NCI-H2029 treated with DMSO at 0.1 percent for 48 hours (cell line): ENCODE results near the gene TSPAN4.
A peak's percentile ranks its signal among the peaks of the same experiment; 100 is the strongest.

Source experiments
- DNase-seq: peaks from one replicate; lab custom pipeline; 2025; lab: John Stamatoyannopoulos, UW

The TSPAN4 gene

GRCh38 chr11:824292-824880 lies 18.3 kb upstream of the TSPAN4 start:
- DNase-seq: peak; percentile 66

- no peak for DNase-seq
These were observed 17.7 kb upstream of the TSPAN4 start for GRCh38 chr11:824942-825341.

DNA sequence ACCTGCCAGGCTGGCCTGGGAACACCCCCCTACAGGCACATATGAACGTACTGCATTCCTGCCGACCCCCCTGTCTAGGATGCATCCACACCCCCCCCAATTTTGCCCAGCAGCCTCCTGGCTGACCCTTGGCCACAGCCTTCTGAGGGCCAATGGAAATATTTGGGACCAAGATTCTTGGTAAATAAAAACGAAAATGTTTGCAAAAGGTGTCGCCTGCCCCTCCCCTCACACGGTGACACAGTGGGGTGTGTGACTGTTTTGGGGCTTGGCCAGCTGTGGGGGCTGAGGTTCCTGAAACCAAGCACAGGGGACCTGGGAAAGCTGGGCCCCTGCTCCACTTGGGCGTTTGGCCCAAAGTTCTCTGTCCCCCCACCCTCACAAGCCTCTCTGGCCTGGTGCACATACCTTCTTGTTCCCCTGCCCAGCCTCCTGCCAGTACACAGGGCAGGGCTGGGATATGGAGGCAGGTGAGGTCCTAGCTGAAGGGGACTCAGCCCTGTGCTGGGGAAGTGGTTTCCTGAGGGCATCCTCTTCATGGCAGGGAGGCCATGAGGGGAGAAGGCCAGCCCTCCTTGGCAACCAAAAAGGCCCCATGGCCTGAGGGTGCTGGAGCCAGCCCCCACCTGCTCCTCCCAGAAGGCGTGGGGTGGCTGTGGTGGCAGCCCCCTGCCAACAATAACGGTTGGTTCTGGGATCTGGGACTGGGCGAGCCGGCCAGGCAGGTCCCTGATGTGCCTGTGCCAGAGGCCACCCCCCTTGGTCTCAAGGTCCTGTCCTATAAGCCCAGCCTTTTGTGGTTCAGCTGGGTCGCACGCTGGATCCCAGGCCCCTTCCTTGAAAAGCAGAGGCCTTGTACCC lies 17.1 kb upstream of the TSPAN4 start:
- DNase-seq: no peak

GRCh38 chr11:826227-826621 lies 16.4 kb upstream of the TSPAN4 start:
- no peak for DNase-seq

DNA sequence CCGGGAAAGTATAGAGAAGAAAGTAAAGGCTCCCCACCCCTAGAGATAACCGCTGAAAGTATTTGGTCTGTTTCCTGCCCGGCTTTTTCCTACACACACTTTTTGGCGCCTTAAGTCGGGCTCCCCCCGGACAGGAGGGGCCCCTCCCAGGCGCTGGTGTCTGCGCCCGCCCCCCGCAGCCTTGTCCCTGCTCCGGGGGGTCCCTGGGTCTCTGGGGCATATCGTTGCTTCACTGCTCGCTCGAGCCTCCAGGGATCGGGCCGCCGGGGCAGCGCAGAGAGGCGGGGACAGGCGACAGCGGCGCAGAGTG lies 15.9 kb upstream of the TSPAN4 start:
- no peak for DNase-seq

GRCh38 chr11:827146-827896 lies 15.3 kb upstream of the TSPAN4 start:
- DNase-seq: no peak

- no peak for DNase-seq
These were observed 14.8 kb upstream of the TSPAN4 start, which contains the start of gene CRACR2B for GRCh38 chr11:827897-828192. TSS of gene CRACR2B (plus strand) at chr11:827919. CDS start at chr11:828608, 689 bp downstream.

GRCh38 chr11:828506-829175 lies 14.0 kb upstream of the TSPAN4 start:
- DNase-seq: no peak

DNA sequence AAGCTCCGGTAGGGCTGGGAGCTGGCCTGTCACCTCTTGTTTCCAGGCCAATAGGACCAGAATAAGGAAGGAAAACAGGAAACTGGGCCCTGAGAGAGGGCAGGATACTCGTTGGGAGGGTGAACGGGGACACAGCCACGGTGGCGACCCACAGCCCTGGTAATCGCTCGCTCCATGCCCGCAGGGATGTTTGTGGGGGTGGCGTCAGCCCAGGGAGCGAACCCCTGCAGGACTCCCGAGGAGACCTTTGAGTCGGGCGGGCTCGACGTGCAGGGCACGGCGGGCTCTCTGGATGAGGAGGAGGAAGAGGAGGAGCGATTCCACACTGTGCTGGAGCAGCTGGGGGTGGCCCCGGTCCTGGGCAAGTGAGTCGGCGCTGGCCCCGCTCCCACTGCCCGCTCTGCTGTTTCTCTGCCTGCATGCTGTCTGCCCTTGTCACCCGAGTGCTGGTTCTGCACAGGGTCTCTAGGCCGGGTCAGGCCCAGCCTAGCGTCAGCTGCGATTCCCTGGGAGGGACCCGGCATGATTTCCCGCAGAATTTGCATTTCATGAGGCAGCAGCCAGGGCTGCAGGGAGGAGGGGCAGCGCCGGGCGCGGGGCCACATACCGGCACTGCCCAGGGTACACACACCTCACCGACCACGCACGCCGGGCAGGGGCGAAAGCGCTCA lies 13.3 kb upstream of the TSPAN4 start:
- no peak for DNase-seq

DNA sequence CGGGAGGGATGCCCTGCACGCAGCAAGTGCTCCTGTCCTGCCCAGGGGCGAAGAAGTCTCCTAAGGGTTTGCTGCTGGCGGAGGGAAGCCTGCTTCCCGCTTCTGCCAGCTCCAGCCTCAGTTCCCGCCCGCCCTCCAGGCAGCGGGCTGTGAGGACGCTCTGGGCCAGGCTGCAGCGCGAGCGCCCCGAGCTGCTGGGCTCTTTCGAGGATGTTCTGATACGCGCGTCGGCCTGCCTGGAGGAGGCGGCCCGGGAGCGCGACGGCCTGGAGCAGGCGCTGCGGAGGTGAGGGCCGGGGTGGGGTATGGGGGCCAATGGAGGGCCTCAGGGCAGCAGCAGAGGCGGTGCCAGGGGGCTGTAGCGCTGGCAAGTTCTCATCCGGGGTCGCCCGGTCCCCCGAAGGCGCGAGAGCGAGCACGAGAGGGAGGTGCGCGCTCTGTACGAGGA lies 12.8 kb upstream of the TSPAN4 start:
- no peak for DNase-seq

DNA sequence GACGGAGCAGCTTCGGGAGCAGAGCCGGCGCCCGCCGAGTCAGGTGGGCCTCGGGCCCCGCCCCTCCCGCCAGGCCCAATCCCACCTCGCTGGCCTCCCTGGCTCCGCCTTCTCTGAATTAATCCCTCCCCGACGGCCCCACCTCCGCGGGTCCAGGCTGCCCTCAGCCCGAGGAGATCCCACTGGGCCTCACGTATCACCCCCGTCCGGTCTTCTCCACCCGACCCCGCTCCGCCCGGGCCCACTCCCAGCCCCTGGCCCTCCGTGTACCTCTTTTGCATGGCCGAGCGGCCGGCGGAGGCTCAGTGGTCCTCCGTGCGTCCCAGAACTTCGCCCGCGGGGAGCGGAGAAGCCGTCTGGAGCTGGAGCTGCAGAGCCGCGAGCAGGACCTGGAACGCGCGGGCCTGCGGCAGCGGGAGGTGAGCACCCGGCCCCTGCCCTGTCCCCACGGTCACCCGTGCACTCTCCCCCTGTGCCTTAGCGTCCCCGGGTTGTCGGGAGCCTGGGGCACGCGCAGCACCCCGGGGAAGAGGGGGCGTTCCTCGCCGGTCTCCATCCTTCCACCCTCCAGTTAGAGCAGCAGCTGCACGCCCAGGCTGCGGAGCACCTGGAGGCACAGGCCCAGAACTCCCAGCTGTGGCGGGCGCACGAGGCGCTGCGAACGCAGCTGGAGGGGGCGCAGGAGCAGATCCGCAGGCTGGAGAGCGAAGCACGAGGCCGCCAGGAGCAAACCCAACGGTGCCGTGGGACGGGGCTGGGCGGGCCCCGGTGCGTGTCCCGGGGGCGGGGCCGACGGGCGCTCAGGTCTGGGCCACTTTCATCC lies 12.1 kb upstream of the TSPAN4 start:
- peak; percentile 43 for DNase-seq

- DNase-seq: no peak
These were observed 11.4 kb upstream of the TSPAN4 start for GRCh38 chr11:831118-831864.

DNA sequence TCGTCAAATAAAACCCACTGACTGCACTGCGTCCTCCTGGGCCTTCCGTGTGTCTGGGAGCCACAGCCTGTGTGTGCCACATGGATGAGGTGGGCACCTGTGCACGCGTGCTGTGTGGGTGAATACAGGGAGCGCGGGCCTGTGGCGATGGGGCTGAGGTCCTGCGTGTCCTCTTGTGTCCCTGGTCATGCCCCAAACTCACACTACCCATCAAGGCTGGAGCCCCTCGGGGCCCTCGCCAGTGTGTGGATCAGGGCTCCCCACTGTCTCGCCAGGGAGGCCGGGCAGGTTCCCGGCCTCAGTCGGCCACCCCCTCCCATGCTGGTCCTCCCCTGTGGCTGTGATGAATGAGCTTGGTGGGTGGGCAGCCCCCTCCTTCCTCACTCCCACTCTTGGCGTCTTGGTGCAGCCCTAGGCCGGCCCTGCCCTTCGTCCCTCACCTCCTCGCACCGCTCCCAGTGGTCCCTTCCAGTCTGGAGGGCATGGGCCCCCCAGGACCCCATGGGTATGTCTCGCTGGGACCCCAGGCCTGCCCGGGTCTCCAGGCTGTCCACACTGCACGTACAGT lies 10.6 kb upstream of the TSPAN4 start:
- DNase-seq: no peak

DNA sequence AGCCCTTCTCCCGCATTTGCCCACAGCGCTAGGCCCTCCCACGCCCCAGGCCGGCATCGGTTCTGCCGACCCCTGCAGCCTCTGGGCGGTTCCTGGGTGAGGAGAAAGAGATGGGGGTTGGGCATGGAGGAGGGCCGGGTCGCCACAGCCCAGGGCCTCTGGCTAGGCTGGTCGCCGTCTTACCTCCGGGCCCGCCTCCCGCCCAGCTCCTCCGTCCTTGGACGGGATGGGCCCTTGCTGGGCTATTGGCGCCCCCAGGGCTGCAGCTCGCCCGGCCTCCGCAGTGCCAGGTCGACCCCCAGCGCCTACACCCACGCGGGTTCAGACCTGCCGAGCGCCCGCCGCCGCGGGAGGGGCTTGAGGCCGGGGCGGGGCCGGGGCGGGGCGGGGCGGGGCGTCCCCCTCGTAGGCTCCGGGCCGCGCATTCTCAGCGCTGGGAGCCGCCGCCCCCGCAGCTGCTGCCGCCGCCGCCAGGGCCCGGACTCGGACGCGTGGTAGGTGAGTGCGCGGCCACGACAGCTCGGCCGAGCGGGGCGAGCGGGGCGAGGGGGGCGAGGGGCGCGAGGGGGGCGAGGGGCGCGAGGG lies 10.0 kb upstream of the TSPAN4 start, which contains the start of gene CD151:
Gene CD151, plus strand, starts transcription at position 424 of the 585 bp plus-strand sequence. CDS start 3,118 bp downstream, outside the sequence.
- DNase-seq: no peak

GRCh38 chr11:833114-833791 lies 9.4 kb upstream of the TSPAN4 start:
- DNase-seq: no peak

- no peak for DNase-seq
These were observed 8.8 kb upstream of the TSPAN4 start for GRCh38 chr11:833849-834311.

- no peak for DNase-seq
These were observed 8.0 kb upstream of the TSPAN4 start for GRCh38 chr11:834371-835316.

DNA sequence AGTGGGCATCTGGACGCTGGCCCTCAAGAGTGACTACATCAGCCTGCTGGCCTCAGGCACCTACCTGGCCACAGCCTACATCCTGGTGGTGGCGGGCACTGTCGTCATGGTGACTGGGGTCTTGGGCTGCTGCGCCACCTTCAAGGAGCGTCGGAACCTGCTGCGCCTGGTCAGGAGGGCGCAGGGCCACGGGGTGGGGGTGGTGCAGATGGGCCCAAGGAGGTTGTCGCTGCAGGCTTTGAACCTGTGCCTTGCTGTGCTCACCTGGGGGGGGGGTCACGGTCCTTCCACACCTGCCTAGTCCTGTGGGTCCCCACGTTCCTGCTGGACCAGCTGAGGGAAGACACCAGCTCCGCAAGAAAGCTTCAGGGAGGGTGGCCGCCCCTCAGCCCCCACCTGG lies 6.4 kb upstream of the TSPAN4 start:
- no peak for DNase-seq
